ENCODE measurements around the gene CRB1. TPM values are rescaled to one million over a fixed set of nuclear protein-coding genes. Genes with fewer than 3 reads are reported as not detected.

CRB1 gene
- total RNA-seq, 1 donor from 2014 or later, result not detected

Other genes starting within 250 kb of the CRB1 start
- not detected for gene F13B, start 201.0 kb upstream of the CRB1 start, total RNA-seq
- gene ASPM, start 121.6 kb upstream of the CRB1 start, total RNA-seq, result 13.4 TPM
- gene ZBTB41, start 67.0 kb upstream of the CRB1 start, total RNA-seq, result 5.4 TPM

Measured in esophagus mucosa (tissue), 1 donor.